Measurements from ENCODE around the gene HK1.

Gene HK1

GRCh38 chr10:69403066-69403465 is 124.8 kb downstream of the HK1 start:
- TF ChIP-seq CTCF (conservative IDR thresholded peaks at IDR 0.05; ENCODE audit: control insufficient read depth, insufficient read depth, low read depth, low read length) = no peak
- H3K4me3 ChIP-seq (ENCODE audit: control insufficient read depth, low read depth, low read length) = no peak overlapping the region
- DNase-seq (ENCODE audit: low read depth) = no peak

GRCh38 chr10:69403519-69403918 is 125.2 kb downstream of the HK1 start:
- TF ChIP-seq CTCF (conservative IDR thresholded peaks at IDR 0.05; ENCODE audit: control insufficient read depth, insufficient read depth, low read depth, low read length) = no peak
- DNase-seq (ENCODE audit: low read depth) = peak; percentile 93

GRCh38 chr10:69404786-69405185 is 126.5 kb downstream of the HK1 start:
- no peak overlapping the region for H3K4me3 ChIP-seq (ENCODE audit: control insufficient read depth, low read depth, low read length)
- TF ChIP-seq CTCF (conservative IDR thresholded peaks at IDR 0.05; ENCODE audit: control insufficient read depth, insufficient read depth, low read depth, low read length) = no peak
- DNase-seq (ENCODE audit: low read depth) = no peak

More at GRCh38 chr10:69403519-69403918, 125.2 kb downstream of the HK1 start:
- no peak overlapping the region for H3K4me3 ChIP-seq (ENCODE audit: control insufficient read depth, low read depth, low read length)

GRCh38 chr10:69405221-69405620 is 126.9 kb downstream of the HK1 start:
- no peak overlapping the region for H3K4me3 ChIP-seq (ENCODE audit: control insufficient read depth, low read depth, low read length)
- DNase-seq (ENCODE audit: low read depth) = peak; percentile 74
- no peak for TF ChIP-seq CTCF (conservative IDR thresholded peaks at IDR 0.05; ENCODE audit: control insufficient read depth, insufficient read depth, low read depth, low read length)

- TF ChIP-seq CTCF (conservative IDR thresholded peaks at IDR 0.05; ENCODE audit: control insufficient read depth, insufficient read depth, low read depth, low read length) = no peak
- H3K4me3 ChIP-seq (ENCODE audit: control insufficient read depth, low read depth, low read length) = no peak overlapping the region
- DNase-seq (ENCODE audit: low read depth) = no peak
Observed at GRCh38 chr10:69406302-69406811, 128.1 kb downstream of the HK1 start.

GRCh38 chr10:69406816-69407580 is 128.7 kb downstream of the HK1 start:
- no peak overlapping the region for H3K4me3 ChIP-seq (ENCODE audit: control insufficient read depth, low read depth, low read length)
- no peak for DNase-seq (ENCODE audit: low read depth)
- TF ChIP-seq CTCF (conservative IDR thresholded peaks at IDR 0.05; ENCODE audit: control insufficient read depth, insufficient read depth, low read depth, low read length) = no peak
